Keratinocyte (primary cell): ENCODE data around the gene PCDH9. TPM values are rescaled to one million over a fixed set of nuclear protein-coding genes. Genes with fewer than 3 reads are reported as not detected.

Experiments used
- DNase-seq: peaks from one replicate; pipeline ENCODE4 v3.0.0-alpha.2; 2011; ENCODE audit warnings: low read depth, missing footprints, low spot score
- FAIRE-seq: peaks from 2 replicates; lab custom pipeline; 2011; peaks lifted over from hg19 to GRCh38; lab: Jason Lieb, UNC
- H2AFZ ChIP-seq: 2 replicates; pipeline ENCODE4 v1.6.0; 2012; ENCODE audit warnings: low read length, control low read depth, inconsistent platforms; ENCODE audit not compliant: control insufficient read depth
- H3K27ac ChIP-seq: 2 replicates; pipeline ENCODE4 v1.5.1; 2011; ENCODE audit warnings: low read length; ENCODE audit not compliant: control insufficient read depth, insufficient read depth
- H3K27me3 ChIP-seq: 3 replicates; pipeline ENCODE4 v1.6.0; 2011; ENCODE audit warnings: low read length; ENCODE audit not compliant: control insufficient read depth, insufficient read depth; ENCODE audit errors: extremely low read depth
- H3K36me3 ChIP-seq, 2 experiments: 2 replicates in 1 of 2; 3 replicates in 1 of 2; pipeline ENCODE4 v1.5.1; 2011; ENCODE audit warnings: low read length in 2 of 2, mild to moderate bottlenecking in 1 of 2; ENCODE audit not compliant: control insufficient read depth in 2 of 2, insufficient read depth in 2 of 2; ENCODE audit errors: extremely low read depth in 1 of 2
- H3K4me1 ChIP-seq: 3 replicates; pipeline ENCODE4 v1.5.1; 2011; ENCODE audit warnings: low read length; ENCODE audit not compliant: control insufficient read depth, insufficient read depth; ENCODE audit errors: extremely low read depth
- H3K4me2 ChIP-seq: 3 replicates; pipeline ENCODE4 v1.6.0; 2011; ENCODE audit warnings: low read depth, low read length; ENCODE audit not compliant: control insufficient read depth, insufficient read depth; ENCODE audit errors: extremely low read depth
- H3K4me3 ChIP-seq, 3 experiments: fragments of 200-600 bp in 1 of 3; sonication (generic) in 1 of 3; 2 replicates in 2 of 3; 3 replicates in 1 of 3; pipeline ENCODE4 v1.5.1; 2011 to 2016; ENCODE audit warnings: low read length in 3 of 3, mild to moderate bottlenecking in 3 of 3, control low read depth in 2 of 3, inconsistent platforms in 1 of 3, low read depth in 1 of 3, mixed read lengths in 1 of 3, mixed run types in 1 of 3, moderate library complexity in 1 of 3; ENCODE audit not compliant: control insufficient read depth in 2 of 3, insufficient read depth in 2 of 3; ENCODE audit errors: extremely low read depth in 1 of 3
- H3K79me2 ChIP-seq: 2 replicates; pipeline ENCODE4 v1.6.0; 2012; ENCODE audit warnings: low read length; ENCODE audit not compliant: control insufficient read depth, insufficient read depth
- H3K9ac ChIP-seq: 3 replicates; pipeline ENCODE4 v1.6.0; 2011; ENCODE audit warnings: low read length; ENCODE audit not compliant: control insufficient read depth, insufficient read depth; ENCODE audit errors: extremely low read depth
- H3K9me1 ChIP-seq: 3 replicates; pipeline ENCODE4 v1.6.0; 2011; ENCODE audit warnings: low read length; ENCODE audit not compliant: control insufficient read depth, insufficient read depth; ENCODE audit errors: extremely low read depth
- H3K9me3 ChIP-seq: 2 replicates; pipeline ENCODE4 v1.5.1; 2012; ENCODE audit warnings: low read depth, low read length; ENCODE audit not compliant: control insufficient read depth
- H4K20me1 ChIP-seq: 3 replicates; pipeline ENCODE4 v1.6.0; 2011; ENCODE audit warnings: low read length; ENCODE audit not compliant: control insufficient read depth, insufficient read depth; ENCODE audit errors: extremely low read depth
- CTCF ChIP-seq, 3 experiments: IDR thresholded peaks in 1 of 3; conservative IDR thresholded peaks in 1 of 3; optimal IDR thresholded peaks in 1 of 3; 2 replicates in 2 of 3; 3 replicates in 1 of 3; pipeline versions ENCODE3 to v1.5.1; 2011; ENCODE audit warnings: low read length in 3 of 3, mild to moderate bottlenecking in 3 of 3, moderate library complexity in 2 of 3, control low read depth in 1 of 3, inconsistent platforms in 1 of 3; ENCODE audit not compliant: insufficient read depth in 2 of 3; ENCODE audit errors: extremely low read depth in 1 of 3
- EZH2 ChIP-seq: IDR thresholded peaks from one replicate; pipeline ENCODE4 v1.6.1; 2012; ENCODE audit warnings: inconsistent platforms, mild to moderate bottlenecking, low read length, moderate library complexity
- dilution Hi-C: fragments of 300-500 bp; cut with MboI; formaldehyde crosslinking; loops from one replicate; pipeline ENCODE4 v1.7.0; 2020; ENCODE audit warnings: low sequenced_read_pairs; ENCODE audit not compliant: extremely low pct_ligation_motif_present
- polyA plus RNA-seq, 5 experiments: library from polyadenylated mRNA; depleted of rRNA in 3 of 5; stranded (reverse) in 3 of 5; stranded (forward) in 1 of 5; unstranded in 1 of 5; fragments of >200 nt; gene quantifications; 1 replicate in 1 of 5; 2 replicates in 3 of 5; 3 replicates in 1 of 5; pipeline versions ENCODE4 v1.2.1 to v1.2.3, GENCODE V29; 2011 to 2012; ENCODE audit warnings: missing spikeins in 2 of 5, low read depth in 1 of 5, low replicate concordance in 1 of 5

Gene PCDH9
- polyA plus RNA-seq, 1 donor (not counting 4 experiments of a cell fraction or from before 2014, with no cell fraction given), result 0.21 TPM

- H3K27me3 ChIP-seq, result no peaks in the 10 kb centered on the region
- H3K79me2 ChIP-seq, result no peaks in the 10 kb centered on the region
- DNase-seq (no peak), FAIRE-seq (no peak)
- H3K4me2 ChIP-seq, result no peak overlapping the region
- no peak overlapping the region for H3K27ac ChIP-seq
- TF ChIP-seq CTCF (optimal IDR thresholded peaks at IDR 0.05 in 1 of 3, IDR thresholded peaks at IDR 0.05 in 1 of 3, conservative IDR thresholded peaks at IDR 0.05 in 1 of 3; ENCODE audit: extremely low read depth in 1 of 3, insufficient read depth in 2 of 3, low read length in 3 of 3) (no peak), EZH2 (no peak)
- dilution Hi-C loops, result no loop called here
- no peak overlapping the region for H2AFZ ChIP-seq
- H3K9ac ChIP-seq, result no peak overlapping the region
- H4K20me1 ChIP-seq, result no peaks in the 10 kb centered on the region
- H3K9me1 ChIP-seq, result no peaks in the 10 kb centered on the region
- H3K4me3 ChIP-seq, result no peak overlapping the region
- no peaks in the 10 kb centered on the region for H3K9me3 ChIP-seq
- H3K36me3 ChIP-seq, result no peaks in the 10 kb centered on the region
- peaks cover 10% of the 10 kb centered on the region for H3K4me1 ChIP-seq
Measured at GRCh38 chr13:67122251-67122650, 107.9 kb downstream of the PCDH9 start.

DNA sequence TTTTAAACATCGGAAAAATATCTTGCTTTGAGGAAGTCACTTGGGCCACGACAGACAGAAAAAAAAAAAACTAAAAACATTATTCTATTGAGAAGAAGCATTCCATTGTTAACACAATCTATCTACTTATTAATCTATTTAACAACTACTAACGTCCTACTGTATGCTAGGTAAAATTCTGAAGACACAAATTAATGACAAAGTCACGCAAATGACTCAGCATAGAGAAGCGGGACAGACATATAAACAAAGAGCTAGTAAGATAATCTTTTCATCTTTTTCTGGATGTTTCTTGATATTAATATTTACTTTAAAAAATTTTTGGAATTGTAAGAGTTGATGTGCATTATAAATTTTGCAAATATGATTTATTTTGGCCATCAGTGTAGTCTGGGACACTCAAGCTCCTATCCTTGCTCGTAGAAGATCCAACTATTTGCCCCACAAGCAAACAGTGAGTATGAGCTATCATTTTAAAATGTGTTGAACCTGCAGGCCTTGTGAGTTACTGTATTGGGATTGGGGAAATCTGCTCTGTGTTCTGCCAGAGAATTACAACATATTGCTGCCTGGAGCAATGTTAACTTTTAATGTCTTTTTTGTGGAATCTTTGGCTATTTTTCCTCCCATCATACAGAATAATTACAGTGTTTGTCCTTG is 109.1 kb downstream of the PCDH9 start:
- H3K9me3 ChIP-seq, result no peaks in the 10 kb centered on the region
- no peak overlapping the region for H2AFZ ChIP-seq
- no peak overlapping the region for H3K4me3 ChIP-seq
- H3K9ac ChIP-seq, result no peak overlapping the region
- H3K36me3 ChIP-seq, result no peaks in the 10 kb centered on the region
- H3K27me3 ChIP-seq, result no peaks in the 10 kb centered on the region
- H4K20me1 ChIP-seq, result no peaks in the 10 kb centered on the region
- H3K9me1 ChIP-seq, result no peaks in the 10 kb centered on the region
- DNase-seq, result no peak
- TF ChIP-seq EZH2, result no peak
- no peak for TF ChIP-seq CTCF (optimal IDR thresholded peaks at IDR 0.05 in 1 of 3, IDR thresholded peaks at IDR 0.05 in 1 of 3, conservative IDR thresholded peaks at IDR 0.05 in 1 of 3; ENCODE audit: extremely low read depth in 1 of 3, insufficient read depth in 2 of 3, low read length in 3 of 3)
- FAIRE-seq, result peak; percentile 13
- peaks cover 10% of the 10 kb centered on the region for H3K4me1 ChIP-seq
- H3K4me2 ChIP-seq, result no peak overlapping the region
- dilution Hi-C loops, result no loop called here
- no peaks in the 10 kb centered on the region for H3K79me2 ChIP-seq
- no peak overlapping the region for H3K27ac ChIP-seq
